Hematopoietic multipotent progenitor cell (in vitro differentiated cells): ENCODE data around the gene KRTAP10-2. TPM values are rescaled to one million over a fixed set of nuclear protein-coding genes. Genes with fewer than 3 reads are reported as not detected.

Source experiments
- DNase-seq, 3 donors: peaks; one replicate each; pipeline ENCODE4 v3.0.0-alpha.2; 2011 to 2015; ENCODE audit warnings: low read depth in 2 of 3, low spot score in 2 of 3
- total RNA-seq: library from RNA; depleted of rRNA; stranded (reverse); fragments of >200 nt; gene quantifications from one replicate; pipeline ENCODE4 v1.2.3, GENCODE V29; 2012

The KRTAP10-2 gene
- total RNA-seq, 1 donor: not detected

- no peak for DNase-seq
Measured at GRCh38 chr21:44527156-44527982, 23.9 kb downstream of the KRTAP10-2 start.

- no peak for DNase-seq
Measured at GRCh38 chr21:44526096-44526997, 25.0 kb downstream of the KRTAP10-2 start.

- no peak for DNase-seq
Measured at GRCh38 chr21:44525391-44526095, 25.8 kb downstream of the KRTAP10-2 start.

GRCh38 chr21:44524414-44525371 is 26.6 kb downstream of the KRTAP10-2 start:
- DNase-seq: no peak

- no peak for DNase-seq
Measured at GRCh38 chr21:44523567-44524413, 27.5 kb downstream of the KRTAP10-2 start.

GRCh38 chr21:44522753-44523204 is 28.5 kb downstream of the KRTAP10-2 start:
- DNase-seq: no peak

- no peak for DNase-seq
Measured at GRCh38 chr21:44521928-44522752, 29.2 kb downstream of the KRTAP10-2 start.

GRCh38 chr21:44521301-44521927 is 29.9 kb downstream of the KRTAP10-2 start:
- DNase-seq: no peak

- DNase-seq: no peak
Measured at GRCh38 chr21:44520326-44521300, 30.7 kb downstream of the KRTAP10-2 start.

- no peak for DNase-seq
Measured at GRCh38 chr21:44519346-44520325, 31.7 kb downstream of the KRTAP10-2 start.

GRCh38 chr21:44518686-44519085 is 32.6 kb downstream of the KRTAP10-2 start:
- no peak for DNase-seq

- no peak for DNase-seq
Measured at GRCh38 chr21:44517175-44517899, 34.0 kb downstream of the KRTAP10-2 start.

- no peak for DNase-seq
Measured at GRCh38 chr21:44516828-44517174, 34.5 kb downstream of the KRTAP10-2 start.

- no peak for DNase-seq
Measured at GRCh38 chr21:44516342-44516741, 35.0 kb downstream of the KRTAP10-2 start.
